ENCODE data around the gene AP5B1.
"Not testable (repeated sequence)": the region's sequence is repeated elsewhere in the genome, so short reads cannot be mapped to it uniquely, and the experiment has no call there.

The AP5B1 gene

GRCh38 chr11:65764434-65764833 is 16.3 kb downstream of the AP5B1 start:
- DNase-seq (ENCODE audit: low read depth), result no peak
- TF ChIP-seq, protein P1, sequence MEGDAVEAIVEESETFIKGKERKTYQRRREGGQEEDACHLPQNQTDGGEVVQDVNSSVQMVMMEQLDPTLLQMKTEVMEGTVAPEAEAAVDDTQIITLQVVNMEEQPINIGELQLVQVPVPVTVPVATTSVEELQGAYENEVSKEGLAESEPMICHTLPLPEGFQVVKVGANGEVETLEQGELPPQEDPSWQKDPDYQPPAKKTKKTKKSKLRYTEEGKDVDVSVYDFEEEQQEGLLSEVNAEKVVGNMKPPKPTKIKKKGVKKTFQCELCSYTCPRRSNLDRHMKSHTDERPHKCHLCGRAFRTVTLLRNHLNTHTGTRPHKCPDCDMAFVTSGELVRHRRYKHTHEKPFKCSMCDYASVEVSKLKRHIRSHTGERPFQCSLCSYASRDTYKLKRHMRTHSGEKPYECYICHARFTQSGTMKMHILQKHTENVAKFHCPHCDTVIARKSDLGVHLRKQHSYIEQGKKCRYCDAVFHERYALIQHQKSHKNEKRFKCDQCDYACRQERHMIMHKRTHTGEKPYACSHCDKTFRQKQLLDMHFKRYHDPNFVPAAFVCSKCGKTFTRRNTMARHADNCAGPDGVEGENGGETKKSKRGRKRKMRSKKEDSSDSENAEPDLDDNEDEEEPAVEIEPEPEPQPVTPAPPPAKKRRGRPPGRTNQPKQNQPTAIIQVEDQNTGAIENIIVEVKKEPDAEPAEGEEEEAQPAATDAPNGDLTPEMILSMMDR (conservative IDR thresholded peaks at IDR 0.05; ENCODE audit: low read depth, low read length), result no peak
- H3K4me3 ChIP-seq (ENCODE audit: low read length), result no peak overlapping the region

DNA sequence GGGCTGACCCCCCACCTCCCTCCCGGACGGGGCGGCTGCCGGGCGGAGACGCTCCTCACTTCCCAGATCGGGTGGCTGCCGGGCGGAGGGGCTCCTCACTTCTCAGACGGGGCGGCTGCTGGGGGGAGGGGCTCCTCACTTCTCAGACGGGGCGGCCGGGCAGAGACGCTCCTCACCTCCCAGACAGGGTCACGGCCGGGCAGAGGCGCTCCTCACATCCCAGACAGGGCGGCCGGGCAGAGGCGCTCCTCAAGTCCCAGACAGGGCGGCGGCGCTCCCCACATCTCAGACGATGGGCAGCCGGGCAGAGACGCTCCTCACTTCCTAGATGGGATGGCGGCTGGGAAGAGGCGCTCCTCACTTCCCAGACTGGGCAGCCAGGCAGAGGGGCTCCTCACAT is 18.0 kb downstream of the AP5B1 start:
- H3K4me3 ChIP-seq (ENCODE audit: low read length); DNase-seq (ENCODE audit: low read depth): not testable (repeated sequence)

GRCh38 chr11:65762169-65762568 is 18.6 kb downstream of the AP5B1 start:
- not testable (repeated sequence) for DNase-seq (ENCODE audit: low read depth); H3K4me3 ChIP-seq (ENCODE audit: low read length)

DNA sequence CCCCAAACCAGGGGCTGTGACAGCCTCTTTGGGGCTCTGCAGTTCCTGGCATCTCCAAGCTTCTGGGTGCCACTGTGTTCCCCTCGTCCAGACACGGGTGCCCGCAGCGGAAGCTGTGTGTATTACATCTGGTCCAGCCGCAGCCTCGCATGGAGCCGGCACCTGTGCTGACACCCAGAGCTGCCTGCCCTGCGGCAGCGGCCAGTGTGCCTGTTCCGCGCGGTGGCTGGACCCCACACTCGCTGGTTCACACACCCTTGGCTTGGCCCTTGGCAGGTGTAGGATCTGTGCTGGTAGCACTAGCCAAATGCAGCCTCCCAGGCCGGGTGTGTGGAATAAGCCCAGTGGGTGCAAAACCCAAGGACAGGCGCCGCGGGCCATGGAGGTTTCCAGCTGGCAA is 35.7 kb downstream of the AP5B1 start:
- H3K4me3 ChIP-seq (ENCODE audit: low read length), result no peak overlapping the region
- TF ChIP-seq, protein P1 (conservative IDR thresholded peaks at IDR 0.05; ENCODE audit: low read depth, low read length), result no peak
- no peak for DNase-seq (ENCODE audit: low read depth)

GRCh38 chr11:65744699-65745042 is 36.1 kb downstream of the AP5B1 start:
- DNase-seq (ENCODE audit: low read depth), result no peak
- H3K4me3 ChIP-seq (ENCODE audit: low read length), result no peak overlapping the region
- TF ChIP-seq, protein P1 (conservative IDR thresholded peaks at IDR 0.05; ENCODE audit: low read depth, low read length), result no peak

DNA sequence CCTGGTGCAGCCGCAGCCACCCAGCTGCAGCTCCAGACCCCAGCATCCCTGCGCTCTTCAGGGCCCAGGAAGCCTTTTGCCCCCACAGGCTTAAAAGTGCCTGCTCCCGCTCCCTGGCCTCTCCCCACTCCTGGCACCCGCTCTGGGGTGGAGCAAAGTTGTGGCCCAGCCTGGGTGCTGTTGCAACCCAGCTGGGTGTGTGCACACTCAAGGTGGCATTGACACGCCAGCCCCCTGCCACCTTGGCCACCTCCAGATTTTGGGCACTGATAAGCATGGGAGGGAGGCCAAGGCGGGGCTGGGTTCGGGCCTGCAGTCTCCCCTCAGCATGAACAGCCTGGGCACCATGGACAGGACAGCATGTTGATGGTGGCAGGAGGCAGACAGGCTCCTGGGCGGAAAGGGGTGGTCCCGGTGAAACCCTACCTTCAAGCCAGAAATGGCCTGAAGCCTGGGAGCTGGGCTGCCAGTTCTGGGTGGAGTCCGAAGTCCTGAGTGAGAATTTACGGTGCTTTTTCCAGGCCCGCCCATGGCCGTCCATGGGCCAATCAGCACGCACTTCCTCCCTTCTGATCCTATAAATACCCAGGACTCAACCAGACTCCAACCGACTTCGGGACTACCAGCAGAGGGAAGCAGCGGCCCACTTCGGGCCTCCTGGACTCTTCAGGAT is 36.6 kb downstream of the AP5B1 start:
- TF ChIP-seq, protein P1 (conservative IDR thresholded peaks at IDR 0.05; ENCODE audit: low read depth, low read length), result peak; percentile 28
- no peak for DNase-seq (ENCODE audit: low read depth)

DNA sequence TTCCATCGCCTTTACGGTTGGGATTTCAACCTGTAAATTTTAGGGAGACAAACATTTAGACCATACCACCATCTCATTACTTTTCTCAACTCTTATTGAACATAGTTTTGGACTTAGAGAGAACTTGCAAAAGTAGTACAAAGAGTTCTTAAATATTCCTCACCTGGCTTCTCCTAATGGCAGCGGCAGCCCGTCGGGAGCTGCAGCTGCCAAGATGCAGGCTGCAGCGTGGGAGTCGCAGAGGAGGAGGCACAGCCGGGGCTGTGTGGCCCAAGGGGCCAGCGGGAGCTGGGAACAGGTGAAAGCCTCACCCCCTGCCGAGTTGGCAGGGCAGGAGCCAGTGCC is 37.1 kb downstream of the AP5B1 start:
- DNase-seq (ENCODE audit: low read depth), result no peak
- H3K4me3 ChIP-seq (ENCODE audit: low read length), result no peak overlapping the region
- TF ChIP-seq, protein P1 (conservative IDR thresholded peaks at IDR 0.05; ENCODE audit: low read depth, low read length), result no peak

More for the DNA sequence above, 36.6 kb downstream of the AP5B1 start:
- no peak overlapping the region for H3K4me3 ChIP-seq (ENCODE audit: low read length)

- TF ChIP-seq, protein P1 (conservative IDR thresholded peaks at IDR 0.05; ENCODE audit: low read depth, low read length), result no peak
- no peak overlapping the region for H3K4me3 ChIP-seq (ENCODE audit: low read length)
- no peak for DNase-seq (ENCODE audit: low read depth)
These were observed 38.4 kb downstream of the AP5B1 start for GRCh38 chr11:65742353-65742752.
